Measurements from ENCODE around the gene DHRSX.

DHRSX gene

DNA sequence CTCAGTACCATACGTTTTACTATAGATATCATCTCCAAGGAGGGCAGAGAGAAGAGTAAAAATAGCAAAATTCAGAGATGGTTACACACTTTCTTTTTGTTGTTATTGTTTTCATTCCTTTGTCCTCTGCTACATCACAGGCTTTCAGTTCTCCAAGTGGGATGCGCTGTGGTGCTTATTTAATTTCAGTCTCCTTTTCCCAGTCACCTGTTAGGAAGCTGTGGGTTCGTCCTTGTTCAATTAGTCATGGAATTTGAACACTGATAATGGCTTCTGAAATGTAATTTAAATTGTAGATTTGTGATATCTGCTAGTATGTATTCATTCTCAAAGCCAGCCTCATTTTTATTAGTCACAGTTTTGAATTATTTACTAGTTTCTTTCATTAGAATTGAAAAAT is 38.8 kb upstream of the DHRSX start:
- H3F3A ChIP-seq (ENCODE audit: insufficient read depth): no peaks in the 10 kb centered on the region
- no peak overlapping the region for H3K4me3 ChIP-seq (ENCODE audit: insufficient read depth, low read length, poor library complexity, severe bottlenecking)
- H3K27me3 ChIP-seq (ENCODE audit: low read length): no peaks in the 10 kb centered on the region
- no peak overlapping the region for H2AFZ ChIP-seq (ENCODE audit: low read depth, low read length, severe bottlenecking)
- no peaks in the 10 kb centered on the region for H3K9me3 ChIP-seq (ENCODE audit: insufficient read depth, low read length)
- H3K9me2 ChIP-seq (replicated peaks; ENCODE audit: insufficient read depth, low read length): no peaks in the 10 kb centered on the region
- TF ChIP-seq EZH2phosphoT487 (conservative IDR thresholded peaks at IDR 0.05; ENCODE audit: low read length): no peak
- TF ChIP-seq, protein P1, sequence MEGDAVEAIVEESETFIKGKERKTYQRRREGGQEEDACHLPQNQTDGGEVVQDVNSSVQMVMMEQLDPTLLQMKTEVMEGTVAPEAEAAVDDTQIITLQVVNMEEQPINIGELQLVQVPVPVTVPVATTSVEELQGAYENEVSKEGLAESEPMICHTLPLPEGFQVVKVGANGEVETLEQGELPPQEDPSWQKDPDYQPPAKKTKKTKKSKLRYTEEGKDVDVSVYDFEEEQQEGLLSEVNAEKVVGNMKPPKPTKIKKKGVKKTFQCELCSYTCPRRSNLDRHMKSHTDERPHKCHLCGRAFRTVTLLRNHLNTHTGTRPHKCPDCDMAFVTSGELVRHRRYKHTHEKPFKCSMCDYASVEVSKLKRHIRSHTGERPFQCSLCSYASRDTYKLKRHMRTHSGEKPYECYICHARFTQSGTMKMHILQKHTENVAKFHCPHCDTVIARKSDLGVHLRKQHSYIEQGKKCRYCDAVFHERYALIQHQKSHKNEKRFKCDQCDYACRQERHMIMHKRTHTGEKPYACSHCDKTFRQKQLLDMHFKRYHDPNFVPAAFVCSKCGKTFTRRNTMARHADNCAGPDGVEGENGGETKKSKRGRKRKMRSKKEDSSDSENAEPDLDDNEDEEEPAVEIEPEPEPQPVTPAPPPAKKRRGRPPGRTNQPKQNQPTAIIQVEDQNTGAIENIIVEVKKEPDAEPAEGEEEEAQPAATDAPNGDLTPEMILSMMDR (IDR thresholded peaks at IDR 0.05; ENCODE audit: insufficient read depth, low read length, poor library complexity, severe bottlenecking): no peak
- no peaks in the 10 kb centered on the region for H3K36me3 ChIP-seq (ENCODE audit: low read length)
- H3K4me2 ChIP-seq (ENCODE audit: low read depth, low read length, poor library complexity, severe bottlenecking): no peak overlapping the region
- H3K79me2 ChIP-seq (ENCODE audit: insufficient read depth, low read length): no peaks in the 10 kb centered on the region
- no peaks in the 10 kb centered on the region for H4K20me1 ChIP-seq (ENCODE audit: low read depth, low read length)
- H3K9ac ChIP-seq (ENCODE audit: low read length): no peak overlapping the region
- no peak overlapping the region for H3K27ac ChIP-seq (ENCODE audit: low read depth, low read length)

DNA sequence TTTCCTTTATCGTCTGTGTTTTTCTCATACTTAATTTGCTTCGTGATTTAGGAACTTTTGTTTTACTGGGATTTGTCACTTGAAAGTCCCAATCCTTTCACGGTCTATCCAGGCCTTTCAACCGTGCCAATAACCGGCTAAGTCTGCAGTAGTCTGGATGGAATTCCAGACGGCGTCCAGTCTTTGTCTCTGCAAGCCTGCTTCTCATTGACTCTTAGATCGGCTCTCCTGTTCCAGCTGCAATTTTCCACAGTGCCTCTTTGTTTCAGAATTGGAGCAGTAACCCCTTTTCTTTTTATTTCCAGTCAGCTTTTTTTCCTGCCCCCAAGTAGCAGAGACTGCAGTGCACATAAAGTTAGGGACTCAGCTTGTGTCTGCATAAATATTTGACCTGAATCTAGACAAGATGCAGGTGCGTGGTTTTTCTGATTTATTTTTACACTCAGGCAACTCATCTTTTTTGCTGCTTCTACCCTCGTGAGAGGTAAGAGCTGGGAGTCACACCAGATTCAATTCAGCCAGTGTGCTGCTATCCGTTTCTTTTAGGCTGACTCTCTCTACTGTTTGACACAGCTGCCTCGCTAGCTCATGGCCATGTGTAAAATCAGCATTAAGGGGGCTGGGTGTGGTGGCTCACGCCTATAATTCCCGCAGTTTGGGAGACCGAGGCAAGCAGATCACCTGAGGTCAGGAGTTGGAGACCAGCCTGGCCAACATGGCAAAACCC is 37.4 kb upstream of the DHRSX start:
- Histone ChIP-seq H2AFZ (ENCODE audit: low read depth, low read length, severe bottlenecking) (no peak overlapping the region), H3F3A (ENCODE audit: insufficient read depth) (no peaks in the 10 kb centered on the region), H3K9me3 (ENCODE audit: insufficient read depth, low read length) (no peaks in the 10 kb centered on the region), H3K9me2 (replicated peaks; ENCODE audit: insufficient read depth, low read length) (no peaks in the 10 kb centered on the region), H3K9ac (ENCODE audit: low read length) (no peak overlapping the region), H3K4me2 (ENCODE audit: low read depth, low read length, poor library complexity, severe bottlenecking) (no peak overlapping the region), H3K36me3 (ENCODE audit: low read length) (no peaks in the 10 kb centered on the region), H3K79me2 (ENCODE audit: insufficient read depth, low read length) (no peaks in the 10 kb centered on the region), H4K20me1 (ENCODE audit: low read depth, low read length) (no peaks in the 10 kb centered on the region), H3K4me3 (ENCODE audit: insufficient read depth, low read length, poor library complexity, severe bottlenecking) (no peak overlapping the region), H3K27ac (ENCODE audit: low read depth, low read length) (no peak overlapping the region), H3K27me3 (ENCODE audit: low read length) (no peaks in the 10 kb centered on the region)
- TF ChIP-seq EZH2phosphoT487 (conservative IDR thresholded peaks at IDR 0.05; ENCODE audit: low read length): no peak
- TF ChIP-seq, protein P1 (IDR thresholded peaks at IDR 0.05; ENCODE audit: insufficient read depth, low read length, poor library complexity, severe bottlenecking): no peak

DNA sequence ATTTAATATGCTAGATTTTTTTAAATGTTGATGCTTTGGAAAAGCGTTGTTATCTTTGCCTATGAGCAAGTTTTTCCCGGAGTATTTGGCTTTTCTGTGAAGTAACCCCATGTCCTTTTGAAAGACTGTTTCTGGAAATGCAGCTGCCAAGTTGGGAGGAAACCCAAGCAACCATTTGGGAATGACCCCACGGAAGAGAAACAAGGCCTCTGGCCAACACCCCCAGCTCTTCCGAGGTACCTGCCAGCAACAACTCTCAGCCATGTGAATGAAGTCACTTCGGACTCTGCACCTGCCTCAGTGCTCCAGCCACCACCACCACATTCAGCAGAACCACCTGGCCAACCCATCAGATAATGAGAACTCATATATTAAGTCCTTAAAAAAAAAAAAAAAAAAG is 36.2 kb upstream of the DHRSX start:
- Histone ChIP-seq H3F3A (ENCODE audit: insufficient read depth) (no peaks in the 10 kb centered on the region), H3K36me3 (ENCODE audit: low read length) (no peaks in the 10 kb centered on the region), H3K9me3 (ENCODE audit: insufficient read depth, low read length) (no peaks in the 10 kb centered on the region), H3K79me2 (ENCODE audit: insufficient read depth, low read length) (no peaks in the 10 kb centered on the region), H3K27ac (ENCODE audit: low read depth, low read length) (no peak overlapping the region), H3K4me3 (ENCODE audit: insufficient read depth, low read length, poor library complexity, severe bottlenecking) (no peak overlapping the region), H3K9ac (ENCODE audit: low read length) (no peak overlapping the region), H4K20me1 (ENCODE audit: low read depth, low read length) (no peaks in the 10 kb centered on the region), H2AFZ (ENCODE audit: low read depth, low read length, severe bottlenecking) (no peak overlapping the region), H3K27me3 (ENCODE audit: low read length) (no peaks in the 10 kb centered on the region), H3K9me2 (replicated peaks; ENCODE audit: insufficient read depth, low read length) (no peaks in the 10 kb centered on the region), H3K4me2 (ENCODE audit: low read depth, low read length, poor library complexity, severe bottlenecking) (no peak overlapping the region)
- TF ChIP-seq, protein P1 (IDR thresholded peaks at IDR 0.05; ENCODE audit: insufficient read depth, low read length, poor library complexity, severe bottlenecking): no peak
- TF ChIP-seq EZH2phosphoT487 (conservative IDR thresholded peaks at IDR 0.05; ENCODE audit: low read length): no peak

All from SU-DHL-6 (cell line).